Activated CD4-positive, CD25-positive, alpha-beta regulatory T cell treated with anti-CD3 and anti-CD28 coated beads, Interleukin-2, amount 50 U/mL, for 24 hours (primary cell): ENCODE results near the gene CHD3.
A peak's percentile ranks its signal among the peaks of the same experiment; 100 is the strongest.

Source experiments
- ATAC-seq, 2 donors: fragments of 150-1000 bp; cut with Tn5 transposase; one replicate each; pipeline ENCODE4 v1.10.0; 2021; ENCODE audit warnings: mild to moderate bottlenecking in 1 of 2, moderate library complexity in 1 of 2

CHD3 gene

DNA sequence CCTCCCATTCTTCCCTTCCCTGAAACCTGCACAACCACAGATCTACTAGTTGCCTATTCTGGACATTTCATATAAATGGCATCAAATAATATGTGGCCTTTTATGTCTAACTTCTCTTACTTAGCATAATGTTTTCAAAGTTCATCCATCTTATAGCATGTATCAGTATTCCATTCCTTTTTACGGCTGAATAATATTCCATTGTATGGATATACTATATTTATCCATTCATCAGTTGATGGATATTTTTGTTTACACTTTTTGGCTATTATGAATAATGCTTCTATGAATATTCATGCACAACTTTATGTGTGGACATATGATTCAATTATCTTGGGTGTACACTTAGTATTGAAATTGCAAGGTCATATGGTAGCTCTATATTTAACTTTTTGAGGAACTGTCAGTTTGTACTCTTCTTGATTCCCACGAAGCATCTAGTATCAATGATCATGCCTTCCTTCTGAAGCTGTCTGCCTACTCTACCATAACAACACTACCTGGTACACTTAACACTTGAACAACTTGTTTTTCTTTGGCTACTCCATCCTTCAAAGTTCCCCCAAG lies 12.7 kb upstream of the CHD3 start:
- ATAC-seq: no peak

DNA sequence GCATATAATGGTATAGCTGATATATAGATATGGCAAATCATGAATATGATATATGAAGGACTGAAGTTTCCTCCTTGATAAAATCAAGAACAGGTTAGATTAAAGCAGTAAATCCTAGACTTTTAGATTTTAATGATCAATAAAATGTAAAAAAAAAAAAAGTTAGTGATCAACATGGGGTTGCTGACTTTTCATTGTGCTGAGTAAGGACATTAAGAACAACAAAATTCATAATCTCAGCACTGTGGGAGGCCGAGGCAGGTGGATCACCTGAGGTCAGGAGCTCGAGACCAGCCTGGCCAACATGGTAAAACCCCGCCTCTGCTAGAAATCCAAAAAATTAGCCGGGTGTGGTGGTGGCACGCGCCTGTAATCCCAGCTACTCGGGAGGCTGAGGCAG lies 10.4 kb upstream of the CHD3 start:
- ATAC-seq: no peak

DNA sequence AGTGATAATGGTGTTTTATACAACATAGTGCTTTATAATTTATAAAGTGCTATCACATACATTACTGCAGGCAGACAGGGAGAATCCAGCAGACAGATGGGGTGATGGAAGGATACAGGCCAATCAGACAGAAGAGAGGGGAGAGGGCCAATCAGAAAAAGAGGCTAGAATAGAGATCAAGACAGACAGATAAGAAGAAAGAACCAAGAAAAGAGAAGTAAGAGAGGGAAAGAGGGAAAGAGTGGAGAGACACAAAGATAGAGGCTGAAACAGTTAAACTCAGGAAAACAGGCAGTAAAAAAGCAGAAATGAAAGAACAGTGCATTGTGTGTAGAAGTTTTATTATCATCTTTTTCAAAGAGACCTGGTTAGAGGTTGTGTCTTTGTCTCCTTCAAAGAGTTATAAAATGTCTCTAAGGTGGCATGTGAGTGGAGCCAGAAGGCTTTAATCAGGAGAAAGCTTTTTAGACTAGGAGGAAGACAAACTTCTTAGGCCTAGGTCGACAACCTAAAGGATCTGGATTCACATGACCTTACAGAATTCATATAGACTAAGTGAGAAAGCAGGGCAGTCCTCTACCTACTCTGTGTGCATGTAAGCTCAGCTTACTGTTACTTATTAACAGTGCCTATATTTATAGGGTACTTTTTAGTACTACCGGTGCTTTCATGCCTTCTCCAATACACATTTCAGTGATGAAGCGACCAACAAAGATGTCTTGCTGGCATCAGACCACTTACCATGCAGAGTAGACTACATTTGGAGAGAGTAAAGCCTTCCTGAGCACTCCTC lies 8.3 kb upstream of the CHD3 start:
- ATAC-seq: no peak

GRCh38 chr17:7881276-7882054 lies 7.1 kb upstream of the CHD3 start:
- no peak for ATAC-seq

DNA sequence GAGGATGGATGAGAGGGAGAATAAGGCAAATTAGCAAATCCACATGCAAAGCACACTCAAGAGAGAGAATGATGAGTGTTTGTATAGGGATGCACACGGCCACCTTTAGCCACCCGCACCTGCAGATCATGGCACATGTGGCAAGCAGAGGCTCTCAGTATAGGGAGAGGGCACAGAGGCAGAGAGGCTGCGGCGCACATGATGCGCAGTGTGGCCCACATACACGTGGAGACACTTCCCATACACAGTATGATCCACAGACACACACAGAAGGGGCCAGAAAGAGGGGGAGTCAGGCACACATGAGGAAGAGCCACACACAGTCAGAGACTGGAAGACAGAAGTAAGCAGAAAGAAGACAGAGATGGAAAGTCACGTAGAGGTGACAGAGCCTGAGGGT lies 6.5 kb upstream of the CHD3 start:
- ATAC-seq: no peak

- ATAC-seq: no peak
These were observed 6.0 kb upstream of the CHD3 start for GRCh38 chr17:7882629-7883028.

DNA sequence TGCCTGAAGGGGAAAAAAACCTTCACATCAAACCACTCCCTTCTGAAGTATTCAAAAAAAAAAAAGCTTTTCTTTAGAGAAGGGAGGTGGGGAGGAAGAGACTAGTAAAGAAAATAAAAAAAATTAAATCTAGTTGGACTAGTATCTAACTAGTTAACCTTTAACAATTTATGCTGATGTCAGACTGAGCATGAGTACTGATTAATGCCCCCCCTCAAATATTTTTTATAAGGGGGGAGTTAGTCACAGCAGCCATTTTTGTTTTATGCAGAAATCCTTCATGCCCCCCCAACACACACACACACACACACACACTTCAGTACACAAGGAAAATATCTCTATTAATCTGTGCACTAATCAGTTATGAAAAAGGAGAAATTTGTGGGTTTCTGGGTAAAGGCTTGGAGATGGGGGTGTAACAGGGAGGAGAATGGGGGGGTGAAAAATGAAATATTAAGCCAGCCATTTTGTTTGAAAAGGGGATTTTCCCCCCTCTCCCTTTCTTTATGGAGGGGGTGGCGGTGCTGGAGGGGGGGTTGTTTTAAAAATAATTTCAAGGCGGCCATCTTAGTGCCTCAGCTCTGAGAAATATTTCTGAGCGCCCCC lies 4.7 kb upstream of the CHD3 start:
- no peak for ATAC-seq

DNA sequence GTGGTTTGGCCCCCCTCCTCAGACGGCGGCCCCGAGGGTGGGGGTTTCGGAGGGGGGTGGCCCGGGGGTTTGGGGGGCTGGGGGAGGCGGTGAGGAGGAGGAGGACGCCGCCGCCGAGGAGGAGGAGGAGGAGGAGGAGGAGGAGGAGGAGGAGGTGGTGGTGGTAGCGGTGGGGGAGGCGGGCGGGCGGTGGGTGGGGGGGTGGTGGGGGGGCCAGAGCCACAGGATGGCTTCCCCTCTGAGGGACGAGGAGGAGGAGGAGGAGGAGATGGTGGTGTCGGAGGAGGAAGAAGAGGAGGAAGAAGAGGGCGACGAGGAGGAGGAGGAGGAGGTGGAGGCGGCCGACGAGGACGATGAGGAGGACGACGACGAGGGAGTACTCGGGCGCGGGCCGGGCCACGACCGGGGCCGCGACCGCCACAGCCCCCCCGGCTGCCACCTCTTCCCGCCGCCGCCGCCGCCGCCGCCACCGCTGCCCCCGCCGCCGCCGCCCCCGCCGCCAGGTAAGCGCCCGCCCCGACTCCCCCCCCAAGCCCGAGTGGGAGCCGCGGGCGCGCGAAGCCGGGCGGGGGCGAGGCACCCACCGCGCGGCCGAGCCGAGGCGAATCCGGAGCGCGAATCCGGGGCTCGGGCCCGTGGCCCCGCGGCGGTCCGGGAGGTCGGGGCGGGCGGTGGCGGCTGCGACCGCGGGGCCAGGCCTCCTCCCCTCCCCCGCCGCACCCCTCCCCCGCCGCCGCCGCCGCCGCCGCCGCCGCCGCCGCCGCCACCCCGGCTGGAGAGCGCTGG lies 3.8 kb upstream of the CHD3 start:
- ATAC-seq: peak in 1 of 2 donors; percentile 4

DNA sequence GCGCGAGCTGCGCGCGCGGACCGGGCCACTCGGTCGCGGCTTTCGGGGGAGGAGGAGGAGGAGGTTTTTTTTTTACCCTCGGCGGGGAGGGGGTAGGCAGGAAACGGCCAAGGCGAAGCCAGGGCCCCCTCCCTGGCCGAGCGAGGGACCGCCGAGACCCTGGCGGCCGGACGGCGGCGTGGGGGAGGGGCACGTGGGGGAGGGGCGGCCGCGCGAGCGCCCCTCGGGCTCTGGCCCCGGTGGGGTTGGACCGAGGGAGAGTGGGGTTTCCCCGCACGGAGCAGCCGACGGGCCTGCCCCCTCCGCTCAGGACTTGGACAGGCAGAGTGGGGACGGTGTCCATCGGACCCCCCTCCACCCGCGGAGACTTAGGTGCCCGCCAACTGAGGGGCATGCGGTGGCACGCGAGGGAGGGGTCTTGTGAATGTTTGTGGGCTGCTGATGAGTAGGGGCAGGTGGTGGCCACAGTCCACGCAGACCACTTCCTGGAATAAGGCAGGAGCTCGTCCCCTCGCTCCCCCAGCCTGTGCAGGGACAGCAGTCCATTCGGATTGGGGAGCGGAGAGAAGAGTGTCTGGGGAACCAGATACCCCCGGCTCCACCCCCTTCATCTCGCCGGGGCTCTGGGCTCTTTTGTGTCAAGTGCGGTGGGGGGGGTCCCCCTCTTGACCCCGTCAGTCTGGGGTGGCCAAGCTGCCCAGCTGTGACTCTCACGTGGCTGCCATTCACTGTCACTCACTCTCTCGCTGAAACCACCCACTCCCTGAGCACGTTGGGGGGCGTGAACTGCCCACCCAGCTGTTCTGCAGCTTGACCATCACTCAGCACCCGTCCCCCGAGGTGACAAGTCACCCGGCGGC lies 3.0 kb upstream of the CHD3 start:
- ATAC-seq: peak in 1 of 2 donors; percentile 1

DNA sequence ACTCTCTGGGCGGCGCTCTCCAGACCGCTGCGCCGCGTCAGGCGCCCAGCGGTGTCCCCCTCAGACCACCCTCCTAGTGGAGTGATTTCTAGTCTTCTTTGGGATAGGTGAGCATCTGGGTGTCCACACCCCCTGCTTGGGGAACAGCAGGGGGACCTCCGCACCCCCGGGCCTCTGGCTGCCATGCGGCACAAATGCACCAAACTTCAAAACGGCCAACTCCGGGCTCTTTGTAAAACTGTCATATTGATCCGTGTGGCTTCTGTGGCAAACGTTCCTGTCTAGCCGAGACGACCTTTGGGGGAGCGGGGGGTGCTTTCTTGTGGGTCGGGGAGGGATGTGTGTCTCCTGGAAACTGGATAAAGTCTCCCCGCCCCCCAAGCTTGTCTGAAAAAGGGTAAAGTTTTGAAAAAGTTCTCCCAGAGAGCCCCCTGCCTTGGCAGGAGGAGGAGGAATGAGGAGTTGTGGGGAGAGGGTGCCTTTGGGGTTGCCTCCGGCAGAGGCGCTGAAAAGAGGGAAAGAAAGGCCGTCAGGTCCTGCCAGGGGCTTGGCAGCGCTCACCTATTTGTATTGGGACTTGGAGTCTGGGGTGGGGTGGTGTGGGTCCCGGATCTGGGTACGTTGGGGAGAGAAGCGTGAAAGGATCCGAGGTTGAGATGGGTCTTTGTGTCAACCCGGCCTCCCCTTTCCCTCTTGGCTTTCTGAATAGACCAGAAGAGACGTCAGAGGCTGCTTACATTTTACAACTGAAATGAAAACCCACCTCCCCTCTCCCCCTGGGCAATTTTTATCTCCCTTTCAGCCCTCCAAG lies 2.2 kb upstream of the CHD3 start:
- no peak for ATAC-seq

DNA sequence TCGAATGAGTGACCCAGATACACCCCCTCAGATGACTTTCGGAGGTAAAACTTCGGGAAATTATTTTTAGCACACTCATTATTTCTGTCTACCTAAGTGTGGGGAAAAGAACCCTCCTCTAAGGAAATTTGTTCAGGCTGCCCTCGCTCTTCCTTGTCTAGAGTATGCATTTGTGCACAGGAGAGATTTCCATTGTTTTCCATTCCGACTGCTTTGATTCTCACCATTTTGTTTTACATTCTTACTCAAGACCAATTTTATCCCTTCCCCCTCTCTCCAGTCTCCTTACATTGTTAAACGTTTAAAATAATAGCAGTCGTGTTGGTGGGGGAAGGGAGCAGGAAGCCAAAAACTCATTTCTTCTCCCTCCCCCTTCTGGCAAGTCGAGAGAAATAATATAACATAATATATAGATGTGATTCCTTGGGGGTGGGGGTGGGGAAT lies 1.5 kb upstream of the CHD3 start:
- peak in 1 of 2 donors; percentile 32 for ATAC-seq

- ATAC-seq: peak; percentile 75 to 78
These were observed 956 bp upstream of the CHD3 start for GRCh38 chr17:7887482-7888183.

DNA sequence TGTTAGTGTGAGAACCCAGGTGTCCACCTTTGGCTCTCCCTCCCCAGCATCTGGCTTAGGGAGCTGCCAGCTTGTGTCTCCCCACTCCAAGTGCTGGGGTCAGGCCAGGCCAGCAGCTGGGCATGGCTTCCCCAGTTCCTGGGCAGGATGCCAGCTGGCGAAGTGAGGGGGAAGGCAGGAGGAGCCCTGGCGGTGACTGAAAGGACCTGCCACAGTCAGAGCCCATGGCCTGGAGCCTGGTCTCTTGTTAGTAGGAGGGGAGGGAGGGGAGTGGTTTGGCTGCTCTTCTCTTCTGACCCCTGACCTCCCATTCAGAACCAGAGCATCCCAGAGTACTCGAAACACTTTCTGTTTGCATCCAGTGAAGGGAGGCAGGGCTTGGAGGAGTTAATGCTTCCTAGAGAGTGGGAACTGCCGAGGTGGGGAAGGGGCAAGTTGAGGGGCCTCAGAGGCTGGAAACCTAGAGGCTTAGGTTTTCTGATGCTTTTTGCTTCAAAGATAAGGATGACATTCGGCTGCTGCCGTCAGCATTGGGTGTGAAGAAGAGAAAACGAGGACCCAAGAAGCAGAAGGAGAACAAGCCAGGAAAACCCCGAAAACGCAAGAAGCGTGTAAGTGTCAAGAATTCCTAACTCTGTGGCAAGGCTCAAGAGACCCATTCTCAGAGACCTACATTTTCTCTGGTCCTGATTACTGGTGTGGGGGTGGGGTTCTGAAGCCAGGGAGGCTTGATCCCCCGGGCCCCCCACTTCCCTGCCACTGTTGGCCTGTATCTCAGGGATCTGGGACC lies 772 bp downstream of the CHD3 start:
- ATAC-seq: no peak

- ATAC-seq: no peak
These were observed 4.7 kb downstream of the CHD3 start for GRCh38 chr17:7893187-7893880.

DNA sequence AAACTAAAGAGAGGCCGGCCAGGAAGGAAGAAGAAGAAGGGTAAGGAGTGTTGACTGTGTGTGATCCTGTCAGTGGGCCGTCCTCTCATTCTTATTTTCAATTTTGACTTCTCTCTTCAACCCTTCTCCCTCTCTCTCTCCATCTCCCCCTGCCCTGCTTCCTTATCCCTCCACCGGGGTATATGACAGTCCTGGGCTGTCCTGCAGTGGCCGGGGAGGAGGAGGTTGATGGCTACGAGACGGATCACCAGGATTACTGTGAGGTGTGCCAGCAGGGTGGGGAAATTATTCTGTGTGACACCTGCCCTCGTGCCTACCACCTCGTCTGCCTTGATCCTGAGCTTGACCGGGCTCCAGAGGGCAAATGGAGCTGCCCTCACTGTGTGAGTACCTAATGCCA lies 5.6 kb downstream of the CHD3 start:
- no peak for ATAC-seq

DNA sequence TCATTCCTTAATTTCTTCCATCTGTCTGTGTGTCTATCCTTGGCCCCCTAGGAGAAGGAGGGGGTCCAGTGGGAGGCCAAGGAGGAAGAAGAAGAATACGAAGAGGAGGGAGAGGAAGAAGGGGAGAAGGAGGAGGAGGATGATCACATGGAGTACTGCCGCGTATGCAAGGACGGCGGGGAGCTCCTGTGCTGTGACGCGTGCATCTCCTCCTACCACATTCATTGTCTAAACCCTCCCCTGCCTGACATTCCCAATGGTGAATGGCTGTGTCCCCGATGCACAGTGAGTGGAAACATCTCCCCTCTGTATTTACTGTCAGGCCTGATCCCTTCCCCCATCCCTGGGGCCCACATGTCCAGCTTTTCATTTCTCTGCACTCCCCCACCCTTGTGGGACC lies 6.3 kb downstream of the CHD3 start:
- no peak for ATAC-seq

DNA sequence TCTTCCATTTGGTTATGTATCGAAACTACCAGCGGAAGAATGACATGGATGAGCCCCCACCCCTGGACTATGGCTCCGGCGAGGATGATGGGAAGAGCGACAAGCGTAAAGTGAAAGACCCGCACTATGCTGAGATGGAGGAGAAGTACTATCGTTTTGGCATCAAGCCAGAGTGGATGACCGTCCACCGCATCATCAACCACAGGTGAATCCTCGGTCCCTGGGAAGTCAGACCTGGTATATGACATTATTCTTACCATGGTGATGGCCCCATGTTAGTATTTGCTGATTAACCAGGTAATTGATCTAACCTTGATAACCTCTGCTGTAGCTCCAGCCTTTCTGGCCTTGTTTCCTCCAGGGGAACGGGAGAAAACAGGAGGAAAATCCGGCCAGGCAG lies 8.5 kb downstream of the CHD3 start:
- ATAC-seq: no peak

DNA sequence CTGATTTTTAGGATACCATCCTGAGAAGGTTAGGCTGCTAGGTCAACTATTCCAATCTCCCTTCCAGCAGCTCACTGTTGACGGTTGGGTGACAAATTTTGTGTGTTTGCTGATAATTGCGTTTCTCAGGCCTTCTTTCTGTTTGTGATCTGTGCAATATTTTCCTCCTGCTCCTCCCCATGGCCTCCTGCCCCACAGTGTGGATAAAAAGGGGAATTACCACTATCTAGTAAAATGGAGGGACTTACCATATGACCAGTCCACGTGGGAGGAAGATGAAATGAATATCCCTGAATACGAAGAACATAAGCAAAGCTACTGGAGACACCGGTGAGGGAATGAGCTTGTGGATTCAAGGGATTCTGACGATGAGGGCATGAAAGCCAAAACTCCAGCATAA lies 9.2 kb downstream of the CHD3 start:
- peak; percentile 44 to 73 for ATAC-seq
